Measurements from ENCODE around the gene AHI1.
"Not testable (repeated sequence)": the region's sequence is repeated elsewhere in the genome, so short reads cannot be mapped to it uniquely, and the experiment has no call there.

The AHI1 gene

GRCh38 chr6:135258970-135259369, 238.6 kb downstream of the AHI1 start:
- no peak for DNase-seq (ENCODE audit: low read depth)

GRCh38 chr6:135257631-135258405, 239.7 kb downstream of the AHI1 start:
- DNase-seq (ENCODE audit: low read depth), result no peak

GRCh38 chr6:135256866-135257265, 240.7 kb downstream of the AHI1 start:
- DNase-seq (ENCODE audit: low read depth), result no peak

- DNase-seq (ENCODE audit: low read depth), result no peak
Observed at GRCh38 chr6:135254471-135254870, 243.1 kb downstream of the AHI1 start.

- DNase-seq (ENCODE audit: low read depth), result no peak
Observed at GRCh38 chr6:135251498-135252441, 245.8 kb downstream of the AHI1 start.

- DNase-seq (ENCODE audit: low read depth), result no peak
Observed at GRCh38 chr6:135250751-135251497, 246.6 kb downstream of the AHI1 start.

GRCh38 chr6:135250234-135250633, 247.3 kb downstream of the AHI1 start:
- DNase-seq (ENCODE audit: low read depth), result no peak

- DNase-seq (ENCODE audit: low read depth), result not testable (repeated sequence)
Observed at GRCh38 chr6:135246412-135247012, 251.0 kb downstream of the AHI1 start.

GRCh38 chr6:135244805-135245204, 252.7 kb downstream of the AHI1 start:
- no peak for DNase-seq (ENCODE audit: low read depth)

- no peak for DNase-seq (ENCODE audit: low read depth)
Observed at GRCh38 chr6:135243871-135244796, 253.4 kb downstream of the AHI1 start.

GRCh38 chr6:135240711-135241110, 256.8 kb downstream of the AHI1 start:
- DNase-seq (ENCODE audit: low read depth), result no peak

- no peak for DNase-seq (ENCODE audit: low read depth)
Observed at GRCh38 chr6:135236732-135237131, 260.8 kb downstream of the AHI1 start.

GRCh38 chr6:135236319-135236718, 261.2 kb downstream of the AHI1 start:
- DNase-seq (ENCODE audit: low read depth), result no peak

GRCh38 chr6:135235716-135236115, 261.8 kb downstream of the AHI1 start:
- DNase-seq (ENCODE audit: low read depth), result no peak

GRCh38 chr6:135234492-135234780, 263.1 kb downstream of the AHI1 start:
- DNase-seq (ENCODE audit: low read depth), result no peak

- DNase-seq (ENCODE audit: low read depth), result no peak
Observed at GRCh38 chr6:135233686-135234491, 263.7 kb downstream of the AHI1 start.

All from activated T-helper 1 cell treated with Interleukin-2 at 50 U/mL for 16 hours (primary cell).